HG02970 (cell line): ENCODE data around the gene DHRS7B.
"Not testable (repeated sequence)": the region's sequence is repeated elsewhere in the genome, so short reads cannot be mapped to it uniquely, and the experiment has no call there.

Experiments
- ATAC-seq: cut with Tn5 transposase; IDR thresholded peaks from one replicate; pipeline ENCODE4 v1.9.1; 2021; ENCODE audit warnings: mild to moderate bottlenecking, moderate library complexity, moderate number of reproducible peaks; ENCODE audit not compliant: unreplicated experiment, low FRiP score

Gene DHRS7B

GRCh38 chr17:21201874-21202273 lies 75.1 kb downstream of the DHRS7B start:
- no peak for ATAC-seq

- no peak for ATAC-seq
These were observed 75.7 kb downstream of the DHRS7B start for GRCh38 chr17:21202512-21202911.

GRCh38 chr17:21204935-21205334 lies 78.2 kb downstream of the DHRS7B start:
- ATAC-seq, result no peak

GRCh38 chr17:21208352-21208751 lies 81.6 kb downstream of the DHRS7B start:
- ATAC-seq, result no peak

- no peak for ATAC-seq
These were observed 82.9 kb downstream of the DHRS7B start for GRCh38 chr17:21209511-21210175.

- ATAC-seq, result no peak
These were observed 83.8 kb downstream of the DHRS7B start for GRCh38 chr17:21210411-21211076.

GRCh38 chr17:21211825-21212479 lies 85.2 kb downstream of the DHRS7B start:
- ATAC-seq, result no peak

- no peak for ATAC-seq
These were observed 86.3 kb downstream of the DHRS7B start for GRCh38 chr17:21212826-21213637.

- peak; percentile 15 for ATAC-seq
These were observed 86.9 kb downstream of the DHRS7B start for GRCh38 chr17:21213638-21214014.

GRCh38 chr17:21214015-21214776 lies 87.4 kb downstream of the DHRS7B start, which contains the start of gene TMEM11:
TSS of gene TMEM11 (minus strand) at chr17:21214161. CDS start at chr17:21214152, 9 bp downstream.
- peak; percentile 89 for ATAC-seq

GRCh38 chr17:21214777-21215541 lies 88.2 kb downstream of the DHRS7B start:
- ATAC-seq, result no peak

- ATAC-seq, result no peak
These were observed 89.2 kb downstream of the DHRS7B start for GRCh38 chr17:21215935-21216334.

GRCh38 chr17:21217346-21217745 lies 90.6 kb downstream of the DHRS7B start:
- ATAC-seq, result no peak

- no peak for ATAC-seq
These were observed 91.3 kb downstream of the DHRS7B start for GRCh38 chr17:21218101-21218500.

GRCh38 chr17:21218831-21219380 lies 92.1 kb downstream of the DHRS7B start:
- no peak for ATAC-seq

- no peak for ATAC-seq
These were observed 96.3 kb downstream of the DHRS7B start for GRCh38 chr17:21223086-21223485.

- ATAC-seq, result not testable (repeated sequence)
These were observed 100.5 kb downstream of the DHRS7B start for GRCh38 chr17:21227277-21227676.

GRCh38 chr17:21228111-21228510 lies 101.3 kb downstream of the DHRS7B start:
- ATAC-seq, result no peak

- no peak for ATAC-seq
These were observed 102.1 kb downstream of the DHRS7B start for GRCh38 chr17:21228845-21229244.
